A549 (cell line): ENCODE results near the gene FASTK. TPM values are rescaled to one million over a fixed set of nuclear protein-coding genes. Genes with fewer than 3 reads are reported as not detected.

Source experiments
- ATAC-seq, 2 experiments: fragments of 200-7000 bp in 1 of 2; fragments of >200 bp in 1 of 2; cut with Nextera tagmentation in 1 of 2; cut with Tn5 transposase in 1 of 2; 3 replicates each; pipeline versions ENCODE4 v1.8.0 to v1.9.1; 2018 to 2020; ENCODE audit warnings: mild to moderate bottlenecking in 1 of 2, moderate library complexity in 1 of 2
- CTCF ChIA-PET: fragments of 300-600 bp; sonication (Branson Sonifier 250); formaldehyde crosslinking; extraction: SDS; loops from one replicate; lab custom pipeline; 2021; ENCODE audit warnings: antibody characterized with exemption, inconsistent platforms; lab: Yijun Ruan, JAX
- POLR2A ChIA-PET: fragments of 350-600 bp; formaldehyde crosslinking; extraction: SDS; loops from one replicate; lab custom pipeline; 2021; ENCODE audit warnings: antibody characterized with exemption, inconsistent platforms; lab: Yijun Ruan, JAX
- DNase-seq, 2 experiments: peaks; one replicate each; pipeline versions ENCODE4 v3.0.0 to v3.0.0-alpha.2; 2011 to 2016; ENCODE audit warnings: low read depth in 1 of 2, low spot score in 1 of 2
- FAIRE-seq: peaks from 2 replicates; lab custom pipeline; 2011; peaks lifted over from hg19 to GRCh38; lab: Jason Lieb, UNC
- H3K27ac ChIP-seq, 2 experiments: fragments of >200 bp; sonication (Bioruptor Twin); formaldehyde crosslinking; 3 replicates each; pipeline ENCODE4 v1.5.1; 2016 to 2017
- H3K4me1 ChIP-seq: fragments of >200 bp; sonication (Bioruptor Twin); formaldehyde crosslinking; 3 replicates; pipeline ENCODE4 v1.6.1; 2016
- H3K4me2 ChIP-seq: fragments of >200 bp; sonication (Bioruptor Twin); formaldehyde crosslinking; 3 replicates; pipeline ENCODE4 v1.6.1; 2016
- H3K4me3 ChIP-seq: fragments of >200 bp; sonication (Bioruptor Twin); formaldehyde crosslinking; 3 replicates; pipeline ENCODE4 v1.5.1; 2016
- H3K9me3 ChIP-seq: fragments of >200 bp; sonication (Bioruptor Twin); formaldehyde crosslinking; 3 replicates; pipeline ENCODE4 v1.6.1; 2016
- BHLHE40 ChIP-seq: IDR thresholded peaks from 2 replicates; pipeline ENCODE4 v1.6.1; 2012; ENCODE audit warnings: low read depth, low read length, inconsistent platforms
- CEBPB ChIP-seq, 2 experiments: fragments of >200 bp in 1 of 2; sonication (Bioruptor Twin) in 1 of 2; formaldehyde crosslinking in 1 of 2; IDR thresholded peaks; 2 replicates each; pipeline ENCODE4 v1.6.1; 2012 to 2016
- CHD4 ChIP-seq: fragments of 200-600 bp; sonication (generic); IDR thresholded peaks from 2 replicates; pipeline ENCODE4 v1.6.1; 2016; ENCODE audit warnings: antibody characterized with exemption, mild to moderate bottlenecking, borderline replicate concordance
- CTCF ChIP-seq: fragments of >200 bp; sonication (Bioruptor Twin); formaldehyde crosslinking; IDR thresholded peaks from 3 replicates; pipeline ENCODE4 v1.5.1; 2016
- E2F6 ChIP-seq: IDR thresholded peaks from 2 replicates; pipeline ENCODE4 v1.6.1; 2012; ENCODE audit warnings: low read depth, borderline replicate concordance
- ELK1 ChIP-seq: fragments of 150-350 bp; IDR thresholded peaks from 2 replicates; pipeline ENCODE4 v1.6.1; 2014; ENCODE audit warnings: low read depth, mild to moderate bottlenecking, low read length
- EP300 ChIP-seq, 2 experiments: fragments of >200 bp; sonication (Bioruptor Twin); formaldehyde crosslinking; IDR thresholded peaks; 2 replicates in 1 of 2; 3 replicates in 1 of 2; pipeline ENCODE4 v1.6.1; 2016 to 2017
- GATA3 ChIP-seq: IDR thresholded peaks from 2 replicates; pipeline ENCODE4 v1.6.1; 2012; ENCODE audit warnings: borderline replicate concordance
- HDAC2 ChIP-seq: fragments of 200-600 bp; sonication (generic); IDR thresholded peaks from 2 replicates; pipeline ENCODE4 v1.6.1; 2016
- HES2 ChIP-seq: fragments of >200 bp; sonication (Bioruptor Twin); formaldehyde crosslinking; IDR thresholded peaks from 2 replicates; pipeline ENCODE4 v1.6.1; 2016
- HMGXB4 ChIP-seq: fragments of 250-450 bp; sonication (Bioruptor Pico); IDR thresholded peaks from 2 replicates; pipeline ENCODE4 v1.5.0; 2021; ENCODE audit warnings: mild to moderate bottlenecking, moderate library complexity, borderline replicate concordance
- JUN ChIP-seq, 2 experiments: fragments of >200 bp; sonication (Bioruptor Twin); formaldehyde crosslinking; IDR thresholded peaks; 2 replicates in 1 of 2; 3 replicates in 1 of 2; pipeline ENCODE4 v1.6.1; 2016 to 2017
- KDM1A ChIP-seq: fragments of 200-600 bp; sonication (generic); IDR thresholded peaks from 2 replicates; pipeline ENCODE4 v1.6.1; 2016; ENCODE audit warnings: low read depth, mild to moderate bottlenecking
- KDM5A ChIP-seq: fragments of 200-600 bp; sonication (generic); IDR thresholded peaks from 2 replicates; pipeline ENCODE4 v1.6.1; 2016; ENCODE audit warnings: antibody characterized with exemption, mild to moderate bottlenecking
- MAX ChIP-seq: IDR thresholded peaks from 2 replicates; pipeline ENCODE4 v1.6.1; 2012
- MAZ ChIP-seq: fragments of 150-350 bp; IDR thresholded peaks from 2 replicates; pipeline ENCODE4 v1.6.1; 2014; ENCODE audit warnings: antibody characterized with exemption, low read depth, low read length, borderline replicate concordance
- NFE2L2 ChIP-seq: fragments of 150-350 bp; conservative IDR thresholded peaks from 2 replicates; pipeline ENCODE4 v1.6.1; 2014; ENCODE audit warnings: low read length
- PHF8 ChIP-seq: fragments of 200-600 bp; sonication (generic); IDR thresholded peaks from 2 replicates; pipeline ENCODE4 v1.6.1; 2016; ENCODE audit warnings: low read depth, mild to moderate bottlenecking, antibody characterized with exemption, moderate library complexity, borderline replicate concordance
- RAD21 ChIP-seq, 2 experiments: fragments of >200 bp in 1 of 2; sonication (Bioruptor Twin) in 1 of 2; formaldehyde crosslinking in 1 of 2; IDR thresholded peaks in 1 of 2; conservative IDR thresholded peaks in 1 of 2; 2 replicates in 1 of 2; 3 replicates in 1 of 2; pipeline ENCODE4 v1.6.1; 2012 to 2018; ENCODE audit warnings: inconsistent platforms in 1 of 2
- RCOR1 ChIP-seq: fragments of 150-350 bp; IDR thresholded peaks from 2 replicates; pipeline ENCODE4 v1.6.1; 2014; ENCODE audit warnings: antibody characterized with exemption, low read length, low read depth
- RFX5 ChIP-seq: fragments of 450-650 bp; IDR thresholded peaks from 2 replicates; pipeline ENCODE4 v1.7.1; 2014; ENCODE audit warnings: antibody characterized with exemption, mild to moderate bottlenecking, moderate library complexity
- SMC3 ChIP-seq: fragments of >200 bp; sonication (Bioruptor Twin); formaldehyde crosslinking; IDR thresholded peaks from 3 replicates; pipeline ENCODE4 v1.6.1; 2018; ENCODE audit warnings: inconsistent platforms
- SREBF2 ChIP-seq: fragments of 450-650 bp; IDR thresholded peaks from 2 replicates; pipeline ENCODE4 v1.6.1; 2014; ENCODE audit warnings: mild to moderate bottlenecking, moderate library complexity
- USF2 ChIP-seq: fragments of 450-650 bp; IDR thresholded peaks from 2 replicates; pipeline ENCODE4 v1.6.1; 2014; ENCODE audit warnings: antibody characterized with exemption
- ZNF302 ChIP-seq: fragments of 250-450 bp; sonication (Bioruptor Pico); IDR thresholded peaks from 2 replicates; pipeline ENCODE4 v1.9.0; 2021; ENCODE audit warnings: inconsistent platforms, mild to moderate bottlenecking, moderate library complexity
- WGBS: methylation state at CpG from one replicate; pipeline ENCODE4 v1.1.6; 2017; ENCODE audit errors: missing lambda C conversion rate; 5-methylcytosine and 5-hydroxymethylcytosine counted together
- polyA plus RNA-seq, 4 experiments: library from polyadenylated mRNA; depleted of rRNA in 3 of 4; stranded (reverse); fragments of >200 nt; fragmentation: RNase III in 1 of 4; extraction: RNeasy Plus Mini Kit Qiagen cat#74134 plus additional on column Dnase treatment in 1 of 4; gene quantifications; 2 replicates in 3 of 4; 3 replicates in 1 of 4; pipeline ENCODE4 v1.2.3, GENCODE V29; 2011 to 2017

FASTK gene
- polyA plus RNA-seq, 2 of the 4 experiments (the other 2 are of a cell fraction), result 38.5 to 72.4 TPM

- ChIA-PET CTCF (interaction anchor here (1.0 to 14.7 kb wide), 6 partner anchors 18 to 142 kb away, joined by 3 to 412 read pairs (median 6); partner anchors contain the start of genes AGAP3, FASTK and TMUB1), POLR2A (no interaction called here)
- no peak for TF ChIP-seq RFX5
- TF ChIP-seq KDM1A, result no peak
- TF ChIP-seq CHD4, result no peak
- no peak for TF ChIP-seq RAD21 (conservative IDR thresholded peaks at IDR 0.05 in 1 of 2, IDR thresholded peaks at IDR 0.05 in 1 of 2)
- no peak for TF ChIP-seq ZNF302
- no peak for TF ChIP-seq NFE2L2
- TF ChIP-seq CTCF, result no peak
- no peak for TF ChIP-seq ELK1
- no peak for TF ChIP-seq E2F6
- no peak for TF ChIP-seq EP300 (IDR thresholded peaks at IDR 0.05)
- TF ChIP-seq USF2, result no peak
- TF ChIP-seq KDM5A, result no peak
- TF ChIP-seq HMGXB4 (CRISPR knock-in tag), result no peak
- no peak for TF ChIP-seq MAX
- no peak for TF ChIP-seq RCOR1
- no peak for TF ChIP-seq HDAC2
- no peak for TF ChIP-seq CEBPB (IDR thresholded peaks at IDR 0.05)
- ATAC-seq (no peak), FAIRE-seq (no peak), DNase-seq (no peak)
- Histone ChIP-seq H3K4me3 (no peak overlapping the region), H3K27ac (no peak overlapping the region), H3K9me3 (no peaks in the 10 kb centered on the region), H3K4me1 (peaks cover 4% of the 10 kb centered on the region; the same call in 2 of the 3 replicates), H3K4me2 (no peak overlapping the region)
- WGBS, result 92% methylated on average over 23 of the region's 23 CpGs
Observed at GRCh38 chr7:151104411-151105235, 24.0 kb upstream of the FASTK start.

- Histone ChIP-seq H3K9me3 (no peaks in the 10 kb centered on the region), H3K4me1 (no peaks in the 10 kb centered on the region; the same call in 2 of the 3 replicates), H3K4me3 (no peak overlapping the region), H3K27ac (no peak overlapping the region), H3K4me2 (no peak overlapping the region)
- 91% methylated on average over 12 of the region's 12 CpGs for WGBS
- FAIRE-seq, result no peak
- no peak for TF ChIP-seq HDAC2
- no peak for TF ChIP-seq SMC3
- no peak for TF ChIP-seq KDM1A
- TF ChIP-seq GATA3, result no peak
- no peak for TF ChIP-seq EP300 (IDR thresholded peaks at IDR 0.05)
- no peak for TF ChIP-seq HES2
- TF ChIP-seq JUN (IDR thresholded peaks at IDR 0.05), result no peak
- TF ChIP-seq MAZ, result no peak
- TF ChIP-seq SREBF2, result no peak
- no peak for TF ChIP-seq BHLHE40
- no peak for TF ChIP-seq PHF8
- DNase-seq, result no peak
- ATAC-seq, result no peak
- CTCF ChIA-PET, result interaction anchor here (1.0 to 14.7 kb wide), 5 partner anchors 17 to 118 kb away, joined by 3 to 412 read pairs (median 4); partner anchors contain the start of genes AGAP3, FASTK and TMUB1
- POLR2A ChIA-PET, result no interaction called here
Observed at GRCh38 chr7:151103973-151104372, 23.4 kb upstream of the FASTK start.
